Activated CD4-positive, alpha-beta memory T cell treated with anti-CD3 and anti-CD28 coated beads, Interleukin-2, amount 10 ng/mL, durations not matched to agents 7 days and 5 days (primary cell): ENCODE data around the gene MACROD1. TPM values are rescaled to one million over a fixed set of nuclear protein-coding genes. Genes with fewer than 3 reads are reported as not detected.

ENCODE experiments used
- CTCF ChIA-PET: fragments of 350-600 bp; sonication (Branson Sonifier 250); formaldehyde crosslinking; loops from one replicate; lab custom pipeline; 2021; ENCODE audit warnings: antibody characterized with exemption, inconsistent platforms; lab: Charles Lee
- POLR2A ChIA-PET: fragments of 350-600 bp; sonication (Branson Sonifier 250); formaldehyde crosslinking; loops from one replicate; lab custom pipeline; 2021; ENCODE audit warnings: antibody characterized with exemption; lab: Charles Lee
- DNase-seq: peaks from one replicate; pipeline ENCODE4 v3.0.0-alpha.2; 2020
- H3K27ac Mint-ChIP-seq: one replicate; pipeline ENCODE4 v1.8.0; 2021; ENCODE audit warnings: mild to moderate bottlenecking, mixed read lengths
- H3K27me3 Mint-ChIP-seq: one replicate; pipeline ENCODE4 v1.8.0; 2021; ENCODE audit warnings: mixed read lengths
- H3K36me3 Mint-ChIP-seq: one replicate; pipeline ENCODE4 v1.8.0; 2021; ENCODE audit warnings: low read depth, mixed read lengths
- H3K4me1 Mint-ChIP-seq: one replicate; pipeline ENCODE4 v1.8.0; 2021; ENCODE audit warnings: mixed read lengths
- H3K4me3 Mint-ChIP-seq: one replicate; pipeline ENCODE4 v1.8.0; 2021; ENCODE audit warnings: mild to moderate bottlenecking, mixed read lengths
- H3K9me3 Mint-ChIP-seq: one replicate; pipeline ENCODE4 v1.8.0; 2021; ENCODE audit warnings: mixed read lengths
- total RNA-seq, 2 experiments: library from RNA; stranded (reverse); gene quantifications; one replicate each; pipeline ENCODE4 v1.2.3, GENCODE V29; 2021

MACROD1 gene
- total RNA-seq, 2 experiments from 2014 or later: 8.8 to 9.1 TPM

- H3K4me3 Mint-ChIP-seq: no peak overlapping the region
- ChIA-PET POLR2A (no interaction called here), CTCF (no interaction called here)
- no peaks in the 10 kb centered on the region for H3K27me3 Mint-ChIP-seq
- no peaks in the 10 kb centered on the region for H3K36me3 Mint-ChIP-seq
- H3K27ac Mint-ChIP-seq: no peak overlapping the region
- DNase-seq: no peak
- no peaks in the 10 kb centered on the region for H3K9me3 Mint-ChIP-seq
- peaks cover 12% of the 10 kb centered on the region for H3K4me1 Mint-ChIP-seq
Measured at GRCh38 chr11:64094463-64095260, 71.3 kb downstream of the MACROD1 start.

DNA sequence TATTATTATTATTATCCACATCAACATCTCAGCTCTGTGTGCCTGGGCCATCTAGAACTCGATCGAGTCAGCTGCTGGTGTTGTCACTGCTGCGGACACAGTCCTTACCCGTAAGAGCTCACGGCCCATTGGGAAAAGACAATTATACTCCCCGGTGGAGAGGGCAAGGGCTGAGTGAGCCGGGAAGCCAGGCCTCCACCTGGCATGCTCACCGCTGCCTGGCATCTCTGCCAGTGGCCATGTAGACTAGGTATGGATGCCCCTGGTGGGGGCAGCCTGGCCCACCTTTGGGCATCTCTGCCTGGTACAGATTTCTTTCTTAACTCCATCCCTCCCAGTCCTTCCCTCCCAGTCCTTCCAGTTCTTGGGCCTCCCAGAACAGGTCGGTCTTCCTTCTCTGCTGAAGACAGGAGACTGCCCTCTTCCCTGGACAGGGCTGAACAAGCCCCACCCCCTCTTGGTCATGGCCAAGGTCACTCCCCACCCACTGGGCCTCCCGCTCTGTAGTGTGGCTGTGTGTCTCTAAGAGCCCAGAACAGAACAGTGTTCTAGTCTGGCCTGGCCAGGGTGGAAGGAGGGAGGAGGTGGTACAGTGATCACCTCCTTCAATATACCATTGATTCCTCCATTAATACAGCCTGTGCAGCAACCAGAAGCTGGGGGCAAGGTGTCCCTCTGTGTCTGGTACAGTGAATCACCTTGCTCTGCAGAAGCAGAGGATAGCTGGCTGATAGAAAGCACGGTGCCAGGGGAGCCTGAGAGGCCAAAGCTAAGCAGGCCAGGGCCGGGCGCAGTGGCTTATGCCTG lies 72.5 kb downstream of the MACROD1 start:
- Mint-ChIP-seq H3K27ac (no peak overlapping the region), H3K36me3 (no peaks in the 10 kb centered on the region), H3K4me1 (peaks cover 16% of the 10 kb centered on the region), H3K27me3 (no peaks in the 10 kb centered on the region), H3K9me3 (no peaks in the 10 kb centered on the region), H3K4me3 (no peak overlapping the region)
- ChIA-PET CTCF (no interaction called here), POLR2A (no interaction called here)
- no peak for DNase-seq

DNA sequence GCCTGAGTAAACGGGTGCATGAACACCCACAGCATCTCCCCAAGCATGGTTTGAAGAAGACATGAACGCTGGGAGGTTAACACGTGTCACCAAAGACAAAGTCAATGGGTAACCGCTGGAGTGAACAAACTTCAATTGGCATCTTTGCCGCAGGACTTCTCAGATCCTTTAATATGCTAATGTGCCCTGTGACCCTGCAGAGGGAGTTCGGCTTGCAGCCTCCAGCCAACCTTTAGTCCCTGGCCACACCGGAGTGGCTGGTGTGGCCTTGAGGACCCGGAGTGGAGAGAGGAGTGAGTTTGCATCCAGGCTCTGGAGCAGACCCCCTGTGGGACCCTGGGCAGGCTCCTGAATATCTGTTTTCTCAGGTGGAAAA lies 73.2 kb downstream of the MACROD1 start:
- H3K4me3 Mint-ChIP-seq: no peak overlapping the region
- DNase-seq: no peak
- peaks cover 17% of the 10 kb centered on the region for H3K4me1 Mint-ChIP-seq
- ChIA-PET POLR2A (no interaction called here), CTCF (no interaction called here)
- no peak overlapping the region for H3K27ac Mint-ChIP-seq
- H3K9me3 Mint-ChIP-seq: no peaks in the 10 kb centered on the region
- H3K27me3 Mint-ChIP-seq: no peaks in the 10 kb centered on the region
- H3K36me3 Mint-ChIP-seq: no peaks in the 10 kb centered on the region

DNA sequence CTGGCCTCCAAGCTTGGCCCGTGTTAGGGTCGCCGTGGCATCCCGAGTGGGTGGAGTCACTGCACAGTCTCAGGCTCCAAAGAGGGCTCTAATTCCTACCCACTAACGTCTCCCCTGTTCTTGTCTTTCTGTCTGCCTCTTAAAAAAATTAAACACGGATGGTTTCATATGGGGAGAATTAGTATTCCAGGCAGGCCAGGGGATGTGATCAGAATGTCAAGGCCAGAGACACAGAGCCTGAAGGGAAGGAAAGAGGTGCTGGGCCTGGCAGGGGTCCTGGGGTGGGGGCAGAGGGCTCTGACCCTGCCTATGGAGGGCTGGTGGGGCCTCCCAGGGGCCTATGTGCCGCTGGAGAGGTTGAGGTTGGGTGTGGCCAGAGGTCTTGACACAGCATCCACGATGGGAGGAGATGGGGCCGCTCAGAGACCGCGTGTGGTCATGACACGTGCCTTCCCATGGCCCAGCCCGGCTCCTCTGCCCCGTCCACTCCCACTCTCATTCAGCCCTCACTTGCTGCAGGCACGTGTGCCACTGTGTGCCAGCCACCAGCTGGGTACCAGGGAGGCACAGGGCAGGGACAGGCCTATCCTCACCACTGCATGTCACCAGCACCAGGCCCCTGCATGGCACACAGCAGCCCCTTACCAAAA lies 73.7 kb downstream of the MACROD1 start:
- no peak for DNase-seq
- ChIA-PET POLR2A (no interaction called here), CTCF (no interaction called here)
- no peaks in the 10 kb centered on the region for H3K27me3 Mint-ChIP-seq
- H3K4me1 Mint-ChIP-seq: peaks cover 17% of the 10 kb centered on the region
- H3K4me3 Mint-ChIP-seq: no peak overlapping the region
- no peak overlapping the region for H3K27ac Mint-ChIP-seq
- no peaks in the 10 kb centered on the region for H3K36me3 Mint-ChIP-seq
- no peaks in the 10 kb centered on the region for H3K9me3 Mint-ChIP-seq

GRCh38 chr11:64090806-64091516 lies 75.0 kb downstream of the MACROD1 start:
- H3K4me3 Mint-ChIP-seq: no peak overlapping the region

GRCh38 chr11:64089915-64090805 lies 75.8 kb downstream of the MACROD1 start:
- Mint-ChIP-seq H3K4me3 (no peak overlapping the region), H3K27me3 (no peaks in the 10 kb centered on the region), H3K9me3 (no peaks in the 10 kb centered on the region), H3K27ac (no peak overlapping the region), H3K4me1 (peaks cover 17% of the 10 kb centered on the region), H3K36me3 (no peaks in the 10 kb centered on the region)
- CTCF ChIA-PET: no interaction called here
- POLR2A ChIA-PET: no interaction called here
- DNase-seq: no peak

More at GRCh38 chr11:64090806-64091516, 75.0 kb downstream of the MACROD1 start:
- Mint-ChIP-seq H3K4me1 (peaks cover 17% of the 10 kb centered on the region), H3K27ac (no peak overlapping the region), H3K36me3 (no peaks in the 10 kb centered on the region), H3K27me3 (no peaks in the 10 kb centered on the region), H3K9me3 (no peaks in the 10 kb centered on the region)
- ChIA-PET POLR2A (no interaction called here), CTCF (no interaction called here)
- DNase-seq: no peak

GRCh38 chr11:64089493-64089892 lies 76.4 kb downstream of the MACROD1 start:
- no peaks in the 10 kb centered on the region for H3K9me3 Mint-ChIP-seq
- no peak overlapping the region for H3K4me3 Mint-ChIP-seq
- DNase-seq: no peak
- ChIA-PET POLR2A (no interaction called here), CTCF (no interaction called here)
- no peaks in the 10 kb centered on the region for H3K36me3 Mint-ChIP-seq
- no peaks in the 10 kb centered on the region for H3K27me3 Mint-ChIP-seq
- no peak overlapping the region for H3K27ac Mint-ChIP-seq
- peaks cover 17% of the 10 kb centered on the region for H3K4me1 Mint-ChIP-seq

GRCh38 chr11:64089027-64089360 lies 76.9 kb downstream of the MACROD1 start:
- Mint-ChIP-seq H3K36me3 (no peaks in the 10 kb centered on the region), H3K4me3 (no peak overlapping the region), H3K27me3 (no peaks in the 10 kb centered on the region), H3K9me3 (no peaks in the 10 kb centered on the region), H3K4me1 (peaks cover 17% of the 10 kb centered on the region), H3K27ac (no peak overlapping the region)
- ChIA-PET CTCF (no interaction called here), POLR2A (no interaction called here)
- no peak for DNase-seq

DNA sequence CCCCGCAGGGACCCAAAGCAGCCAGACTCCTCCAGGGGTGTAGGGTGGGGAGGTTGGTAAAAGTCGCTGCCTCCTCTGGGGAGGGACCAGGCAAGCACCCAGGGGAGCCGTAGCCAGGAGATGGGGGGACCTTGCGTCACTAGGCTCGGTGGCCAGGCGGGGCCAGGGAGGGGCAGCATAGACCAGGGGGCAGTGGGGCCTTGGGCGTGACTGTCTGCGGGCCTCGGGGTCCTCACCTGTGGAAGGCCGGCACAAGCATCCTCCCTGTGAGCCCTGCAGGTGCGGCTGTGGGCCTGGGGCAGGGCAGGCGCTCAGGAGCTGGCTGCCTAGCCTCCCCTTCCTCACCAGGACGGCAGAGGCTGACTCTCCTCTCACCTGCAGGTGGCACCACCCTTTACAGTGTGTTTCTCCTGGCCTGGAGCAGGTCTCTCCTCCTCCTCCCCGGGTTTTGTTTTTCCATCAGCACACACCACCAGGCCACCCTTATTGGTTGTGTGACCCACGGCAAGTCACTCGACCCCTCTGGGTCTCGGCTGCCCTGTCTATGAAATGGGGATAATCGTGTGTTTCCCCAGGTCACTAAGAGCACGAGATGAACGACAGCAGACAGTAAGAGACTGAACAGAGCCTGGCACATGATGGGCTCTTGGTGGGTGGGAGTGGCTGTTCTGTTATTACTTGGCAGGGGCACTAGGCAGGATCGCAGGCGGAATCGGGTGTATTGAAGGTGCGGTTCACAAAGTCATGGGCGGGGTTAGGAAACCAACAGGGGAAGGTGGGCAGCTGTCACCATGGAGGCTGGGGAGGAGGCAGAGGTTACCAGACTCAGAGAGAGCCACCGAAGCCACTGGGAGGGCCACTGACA lies 77.5 kb downstream of the MACROD1 start:
- CTCF ChIA-PET: no interaction called here
- Mint-ChIP-seq H3K36me3 (no peaks in the 10 kb centered on the region), H3K27ac (no peak overlapping the region), H3K4me1 (peaks cover 17% of the 10 kb centered on the region), H3K27me3 (no peaks in the 10 kb centered on the region), H3K9me3 (no peaks in the 10 kb centered on the region), H3K4me3 (no peak overlapping the region)
- DNase-seq: peak; percentile 17
- POLR2A ChIA-PET: interaction anchor here (0.5 kb wide), 1 partner anchor 294 kb away, joined by 4 read pairs; no protein-coding TSS in a partner anchor

DNA sequence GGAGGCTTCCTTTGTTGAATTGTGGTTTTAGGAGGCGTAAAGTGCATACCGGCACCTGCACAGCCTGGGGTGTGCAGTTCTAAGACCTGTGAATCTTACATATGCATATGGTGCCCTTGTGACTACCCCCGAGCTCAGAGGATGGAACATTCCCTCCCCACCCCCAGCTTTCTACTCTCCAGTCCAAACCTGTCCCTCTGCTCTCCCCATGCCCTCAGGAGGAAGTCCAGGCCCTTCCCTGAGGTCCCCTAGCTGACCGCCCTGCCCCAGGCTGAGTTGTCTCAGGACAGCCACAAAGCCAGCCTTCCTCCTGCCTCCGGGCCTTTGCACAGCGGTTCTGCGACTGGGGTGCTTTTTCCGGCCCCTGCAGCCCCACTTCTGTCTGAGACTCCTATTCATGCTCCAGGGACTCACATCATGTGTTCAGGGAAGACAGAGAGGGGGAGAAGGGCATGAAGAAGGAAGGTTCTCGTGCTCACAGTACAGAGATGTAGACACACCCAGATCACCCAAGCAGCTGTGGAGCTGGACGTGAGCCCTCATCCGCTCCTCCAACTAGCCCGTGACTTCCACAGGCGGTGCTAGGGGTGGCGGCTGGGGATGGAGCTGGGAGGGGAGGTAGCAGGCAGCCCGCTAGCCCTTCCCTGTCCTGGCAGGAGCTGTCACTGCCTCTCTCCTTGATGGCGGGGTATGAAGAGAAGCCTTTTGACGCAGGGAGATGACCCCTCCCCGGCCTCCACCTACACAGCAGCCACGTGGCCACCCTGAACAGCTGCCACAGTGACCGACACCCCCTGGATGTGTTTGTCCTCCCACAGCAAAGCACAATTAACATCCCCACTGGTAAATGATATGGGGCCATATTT lies 79.4 kb downstream of the MACROD1 start:
- ChIA-PET POLR2A (interaction anchor here (0.6 kb wide), 1 partner anchor 1114 kb away, joined by 3 read pairs; no protein-coding TSS in a partner anchor), CTCF (interaction anchor here (1.2 kb wide), 1 partner anchor 46 kb away, joined by 3 read pairs; no protein-coding TSS in a partner anchor)
- H3K27me3 Mint-ChIP-seq: no peaks in the 10 kb centered on the region
- peaks cover 13% of the 10 kb centered on the region for H3K4me1 Mint-ChIP-seq
- H3K4me3 Mint-ChIP-seq: no peak overlapping the region
- H3K9me3 Mint-ChIP-seq: no peaks in the 10 kb centered on the region
- no peak for DNase-seq
- H3K27ac Mint-ChIP-seq: no peak overlapping the region
- no peaks in the 10 kb centered on the region for H3K36me3 Mint-ChIP-seq

DNA sequence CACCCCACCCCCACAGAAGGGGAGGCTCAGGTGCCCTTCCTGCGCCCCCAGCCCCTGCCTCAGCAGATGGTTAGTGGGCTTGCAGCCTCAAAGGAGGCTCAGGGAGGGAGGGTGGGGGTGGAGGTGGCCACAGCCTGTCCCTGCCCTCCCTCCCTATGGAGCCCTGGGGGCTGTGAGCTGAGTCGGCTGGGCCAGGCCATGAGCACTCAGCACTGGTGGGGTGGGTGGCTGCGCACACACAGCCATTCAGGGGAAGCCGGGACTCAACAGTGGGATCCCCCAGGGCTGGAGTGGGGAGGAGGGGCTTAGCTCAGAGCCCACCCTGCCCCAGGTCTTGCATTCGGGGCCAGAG lies 80.0 kb downstream of the MACROD1 start:
- no peaks in the 10 kb centered on the region for H3K9me3 Mint-ChIP-seq
- CTCF ChIA-PET: interaction anchor here (1.2 kb wide), 1 partner anchor 46 kb away, joined by 3 read pairs; no protein-coding TSS in a partner anchor
- POLR2A ChIA-PET: no interaction called here
- H3K4me1 Mint-ChIP-seq: peaks cover 8% of the 10 kb centered on the region
- H3K27me3 Mint-ChIP-seq: no peaks in the 10 kb centered on the region
- no peak for DNase-seq
- H3K4me3 Mint-ChIP-seq: no peak overlapping the region
- no peaks in the 10 kb centered on the region for H3K36me3 Mint-ChIP-seq
- H3K27ac Mint-ChIP-seq: no peak overlapping the region
